GM12878 (cell line): ENCODE data around the gene ST3GAL5. TPM values are rescaled to one million over a fixed set of nuclear protein-coding genes. Genes with fewer than 3 reads are reported as not detected.

ENCODE experiments used
- ATAC-seq: fragments of 200-7000 bp; cut with Tn5 transposase; 3 replicates; pipeline ENCODE4 v1.9.1; 2020; ENCODE audit warnings: mild to moderate bottlenecking, moderate library complexity
- BruUV-seq: library from RNA; stranded (reverse); fragments of 400-500 nt; replicated peaks from 2 replicates; lab custom pipeline; 2021; lab: Mats Ljungman, UMichigan
- CTCF ChIA-PET: fragments of 300-600 bp; sonication (Branson Sonifier 250); formaldehyde crosslinking; extraction: SDS; loops from one replicate; lab custom pipeline; 2021; ENCODE audit warnings: inconsistent platforms; lab: Yijun Ruan, JAX
- POLR2A ChIA-PET: fragments of 350-600 bp; formaldehyde crosslinking; extraction: SDS; loops from one replicate; lab custom pipeline; 2021; ENCODE audit warnings: inconsistent platforms; lab: Charles Lee
- RAD21 ChIA-PET: fragments of 300-600 bp; sonication (Branson Sonifier 250); formaldehyde crosslinking; loops from one replicate; lab custom pipeline; 2023; ENCODE audit warnings: antibody characterized with exemption; ENCODE audit not compliant: unreplicated experiment; lab: Charles Lee
- SMC1A ChIA-PET: fragments of 300-600 bp; sonication (Branson Sonifier 250); formaldehyde crosslinking; loops from one replicate; lab custom pipeline; 2023; ENCODE audit not compliant: unreplicated experiment, uncharacterized antibody; lab: Charles Lee
- DNase-seq: peaks from one replicate; pipeline ENCODE4 v3.0.0-alpha.2; 2011; ENCODE audit warnings: low read depth, low spot score
- FAIRE-seq: peaks from 3 replicates; lab custom pipeline; 2011; peaks lifted over from hg19 to GRCh38; lab: Jason Lieb, UNC
- H2AFZ ChIP-seq: 2 replicates; pipeline ENCODE4 v1.6.0; 2011; ENCODE audit warnings: low read depth, low read length, control low read depth; ENCODE audit not compliant: control insufficient read depth
- H3K27ac ChIP-seq: 2 replicates; pipeline ENCODE4 v1.5.1; 2011; ENCODE audit warnings: control low read depth; ENCODE audit not compliant: control insufficient read depth, insufficient read depth
- H3K27me3 ChIP-seq, 2 experiments: replicated peaks in 1 of 2; 2 replicates each; pipeline versions ENCODE4 v1.6.0 to v1.6.1; 2011; ENCODE audit warnings: low read length in 1 of 2; ENCODE audit not compliant: control insufficient read depth in 2 of 2, insufficient read depth in 2 of 2
- H3K36me3 ChIP-seq, 2 experiments: 2 replicates each; pipeline ENCODE4 v1.5.1; 2011; ENCODE audit warnings: low read length in 1 of 2; ENCODE audit not compliant: control insufficient read depth in 2 of 2, insufficient read depth in 2 of 2
- H3K4me1 ChIP-seq: 2 replicates; pipeline ENCODE4 v1.6.1; 2011; ENCODE audit warnings: mild to moderate bottlenecking, low read length, moderate library complexity, mixed read lengths; ENCODE audit not compliant: control insufficient read depth, insufficient read depth
- H3K4me2 ChIP-seq: 2 replicates; pipeline ENCODE4 v1.6.0; 2011; ENCODE audit warnings: control low read depth; ENCODE audit not compliant: control insufficient read depth, insufficient read depth
- H3K4me3 ChIP-seq: fragments of 200-600 bp; sonication (generic); 2 replicates; pipeline ENCODE4 v1.5.1; 2016
- H3K79me2 ChIP-seq: 2 replicates; pipeline ENCODE4 v1.6.0; 2011; ENCODE audit warnings: low read length; ENCODE audit not compliant: control insufficient read depth, insufficient read depth
- H3K9ac ChIP-seq: 2 replicates; pipeline ENCODE4 v1.8.0; 2011; ENCODE audit warnings: low read length, control low read depth, mixed read lengths; ENCODE audit not compliant: control insufficient read depth, insufficient read depth
- H3K9me3 ChIP-seq: replicated peaks from 3 replicates; pipeline ENCODE4 v1.5.1; 2011; ENCODE audit warnings: mild to moderate bottlenecking, low read length; ENCODE audit not compliant: control insufficient read depth, insufficient read depth
- H4K20me1 ChIP-seq: 2 replicates; pipeline ENCODE4 v1.6.0; 2011; ENCODE audit not compliant: control insufficient read depth, insufficient read depth
- ATF3 ChIP-seq: IDR thresholded peaks from 2 replicates; pipeline ENCODE4 v1.6.1; 2011; ENCODE audit warnings: low read depth, mild to moderate bottlenecking, low read length, moderate library complexity, borderline replicate concordance; ENCODE audit errors: extremely low read depth
- CEBPB ChIP-seq, 2 experiments: fragments of 150-350 bp in 1 of 2; IDR thresholded peaks; 2 replicates each; pipeline ENCODE4 v1.6.1; 2012 to 2014; ENCODE audit warnings: low read depth in 2 of 2, low read length in 2 of 2, borderline replicate concordance in 1 of 2, inconsistent platforms in 1 of 2
- CHD1 ChIP-seq: IDR thresholded peaks from 2 replicates; pipeline ENCODE4 v1.6.1; 2012; ENCODE audit warnings: low read depth, low read length, improper control_type of control experiment
- CHD4 ChIP-seq: fragments of 200-600 bp; sonication (generic); IDR thresholded peaks from 2 replicates; pipeline ENCODE4 v1.6.1; 2016; ENCODE audit warnings: mild to moderate bottlenecking
- E2F8 ChIP-seq: fragments of 450-650 bp; IDR thresholded peaks from 2 replicates; pipeline ENCODE4 v1.6.1; 2018; ENCODE audit warnings: mild to moderate bottlenecking, low read depth, moderate library complexity; ENCODE audit not compliant: partially characterized antibody
- JUNB ChIP-seq: IDR thresholded peaks from 2 replicates; pipeline ENCODE4 v1.6.1; 2016; ENCODE audit warnings: antibody characterized with exemption, mild to moderate bottlenecking
- POU2F2 ChIP-seq: IDR thresholded peaks from 3 replicates; pipeline ENCODE4 v1.6.1; 2011; ENCODE audit warnings: low read depth, mild to moderate bottlenecking, low read length, borderline replicate concordance
- SIX5 ChIP-seq: IDR thresholded peaks from 2 replicates; pipeline ENCODE4 v1.6.1; 2011; ENCODE audit warnings: mild to moderate bottlenecking, low read depth, low read length, moderate library complexity; ENCODE audit not compliant: severe bottlenecking
- SMAD5 ChIP-seq: IDR thresholded peaks from 2 replicates; pipeline ENCODE4 v1.6.1; 2016; ENCODE audit warnings: antibody characterized with exemption, low read depth
- SREBF1 ChIP-seq: IDR thresholded peaks from 2 replicates; pipeline ENCODE4 v1.6.1; 2012; ENCODE audit warnings: mild to moderate bottlenecking, low read length
- TBL1XR1 ChIP-seq: IDR thresholded peaks from 2 replicates; pipeline ENCODE4 v1.6.1; 2012; ENCODE audit warnings: low read depth, low read length, improper control_type of control experiment
- ZBTB11 ChIP-seq: fragments of 450-650 bp; formaldehyde crosslinking; IDR thresholded peaks from 2 replicates; pipeline ENCODE4 v1.5.0; 2022; ENCODE audit warnings: mild to moderate bottlenecking, missing genetic modification characterization
- ZNF592 ChIP-seq: fragments of 450-650 bp; IDR thresholded peaks from 2 replicates; pipeline ENCODE4 v1.6.1; 2017; ENCODE audit warnings: mild to moderate bottlenecking, moderate library complexity
- ZNF622 ChIP-seq: fragments of 450-650 bp; IDR thresholded peaks from 2 replicates; pipeline ENCODE4 v1.6.1; 2017; ENCODE audit warnings: mild to moderate bottlenecking, inconsistent platforms
- WGBS: methylation state at CpG from one replicate; pipeline ENCODE4 v1.1.6; 2016; ENCODE audit warnings: low lambda C conversion rate; ENCODE audit not compliant: insufficient replicate concordance, insufficient coverage; ENCODE audit errors: missing lambda C conversion rate; 5-methylcytosine and 5-hydroxymethylcytosine counted together
- in situ Hi-C: fragments of 300-500 bp; cut with MboI; formaldehyde crosslinking; loops from 9 replicates; pipeline ENCODE4 v1.14.3; 2018; ENCODE audit warnings: mixed read lengths
- intact Hi-C: fragments of 100-400 bp; cut with micrococcal nuclease; formaldehyde crosslinking; loops from one replicate; pipeline ENCODE4 v1.14.2; 2022; ENCODE audit not compliant: unreplicated experiment
- polyA plus RNA-seq, 11 experiments: library from polyadenylated mRNA; depleted of rRNA in 4 of 11; unstranded in 6 of 11; stranded (reverse) in 5 of 11; fragments of >200 nt; fragmentation: Nextera tagmentation in 4 of 11; fragmentation: Illumina TruSeq in 1 of 11; extraction: Ambion mirVana in 4 of 11; extraction: Trizol in 1 of 11; gene quantifications; 1 replicate in 1 of 11; 2 replicates in 10 of 11; pipeline versions ENCODE4 v1.2.1 to v1.2.3, GENCODE V29; 2011 to 2016; ENCODE audit warnings: inconsistent platforms in 2 of 11, missing spikeins in 2 of 11, low read depth in 1 of 11
- total RNA-seq, 4 experiments: library from RNA; depleted of rRNA in 3 of 4; stranded (reverse); fragments of >200 nt in 3 of 4; fragmentation: Illumina TruSeq in 1 of 4; extraction: Trizol in 1 of 4; gene quantifications; 2 replicates each; pipeline versions ENCODE4 v1.2.1 to v1.2.3, GENCODE V29; 2013 to 2021

Gene ST3GAL5
- total and polyA plus RNA-seq, 10 of the 15 experiments (the other 5 are each of a cell fraction or from before 2014, with no cell fraction given), result 5.2 to 60.9 (median 10.2) TPM

GRCh38 chr2:85797263-85797660 is 91.5 kb downstream of the ST3GAL5 start:
- Histone ChIP-seq H3K27ac (no peak overlapping the region), H3K36me3 (no peaks in the 10 kb centered on the region), H3K4me3 (no peak overlapping the region), H3K79me2 (no peaks in the 10 kb centered on the region), H2AFZ (no peak overlapping the region), H3K4me1 (no peaks in the 10 kb centered on the region), H3K27me3 (peaks cover 2 to 8% of the 10 kb centered on the region in 2 experiments; a peak in 2 of 4 replicates), H3K4me2 (no peak overlapping the region), H3K9ac (no peak overlapping the region), H4K20me1 (no peaks in the 10 kb centered on the region), H3K9me3 (no peaks in the 10 kb centered on the region; the same call in 2 of the 3 replicates)
- CTCF ChIA-PET, result interaction anchor here (1.4 to 1.5 kb wide), 2 partner anchors 48 to 69 kb away, joined by 4 to 6 read pairs; no protein-coding TSS in a partner anchor
- no peak for DNase-seq
- no TSS peak for BruUV-seq
- SMC1A ChIA-PET, result no interaction called here
- 41% methylated on average over 13 of the region's 13 CpGs for WGBS
- POLR2A ChIA-PET, result no interaction called here
- ATAC-seq, result no peak
- intact Hi-C loops, result no loop called here
- FAIRE-seq, result no peak
- RAD21 ChIA-PET, result interaction anchor here (1.8 kb wide), 1 partner anchor 68 kb away, joined by 7 read pairs; no protein-coding TSS in a partner anchor
- in situ Hi-C loops, result no loop called here
- TF ChIP-seq POU2F2 (no peak), CHD4 (no peak), TBL1XR1 (no peak), ZBTB11 (CRISPR knock-in tag) (no peak), ZNF622 (no peak), ZNF592 (no peak), E2F8 (no peak), SMAD5 (no peak), CEBPB (IDR thresholded peaks at IDR 0.05; ENCODE audit: borderline replicate concordance in 1 of 2, low read depth in 2 of 2, low read length in 2 of 2) (no peak), ATF3 (no peak), CHD1 (no peak), JUNB (no peak), SREBF1 (no peak), SIX5 (no peak)
